Measurements from ENCODE around the gene IFT122.

GRCh38 chr3:129486664-129487035 lies 46.6 kb downstream of the IFT122 start:
- TF ChIP-seq CTCF (IDR thresholded peaks at IDR 0.05) (no peak), POLR2A (IDR thresholded peaks at IDR 0.05; ENCODE audit: low read length) (no peak), CBX2 (IDR thresholded peaks at IDR 0.05; ENCODE audit: borderline replicate concordance, low read depth) (no peak), HDAC2 (IDR thresholded peaks at IDR 0.05) (no peak), USF2 (IDR thresholded peaks at IDR 0.05) (no peak), CHD2 (IDR thresholded peaks at IDR 0.05; ENCODE audit: low read length, partially characterized antibody) (no peak), HEYL (CRISPR knock-in tag; IDR thresholded peaks at IDR 0.05) (no peak)
